GM19099 (cell line): ENCODE measurements around the gene KCNQ5.

Source experiments
- POLR2A ChIP-seq: IDR thresholded peaks from 3 replicates; pipeline ENCODE4 v1.6.1; 2011; ENCODE audit warnings: low read depth; ENCODE audit not compliant: insufficient read length; ENCODE audit errors: extremely low read depth

The KCNQ5 gene

DNA sequence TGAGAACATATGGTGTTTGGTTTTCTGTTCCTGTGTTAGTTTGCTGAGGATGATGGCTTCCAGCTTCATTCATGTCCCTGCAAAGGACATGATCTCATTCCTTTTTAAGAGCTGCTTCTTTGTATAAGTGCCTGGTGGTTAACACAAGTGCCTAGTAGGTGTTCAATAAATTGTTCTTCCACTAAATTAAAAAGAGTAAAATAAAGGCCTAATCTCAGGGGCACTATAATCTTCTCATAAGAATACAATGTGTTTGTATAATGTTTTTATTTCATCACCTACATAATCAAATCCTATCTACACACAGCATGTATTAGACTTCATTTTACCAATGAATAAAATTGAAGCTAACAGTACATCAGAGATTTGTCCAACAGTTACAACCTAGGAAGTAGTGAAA, 350.7 kb downstream of the KCNQ5 start:
- no peak for TF ChIP-seq POLR2A

DNA sequence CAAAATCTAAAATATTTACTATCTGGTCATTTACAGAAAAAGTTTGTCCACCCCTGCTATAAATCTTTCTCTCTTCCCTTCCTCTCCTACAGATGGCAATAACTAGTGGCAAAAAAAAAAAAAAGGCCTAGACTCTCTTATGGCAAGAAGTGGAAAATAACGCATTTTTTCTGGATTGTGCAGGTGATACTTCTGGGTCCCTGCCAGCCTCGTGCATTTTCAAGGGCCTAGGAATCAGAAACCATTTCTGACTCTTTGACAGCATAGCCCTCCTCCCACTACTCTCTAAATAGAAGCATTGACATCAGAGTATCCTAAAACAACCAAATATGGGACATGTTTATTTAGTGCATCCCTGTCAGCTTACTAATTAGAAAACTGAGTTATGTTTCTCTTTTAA, 352.4 kb downstream of the KCNQ5 start:
- TF ChIP-seq POLR2A: no peak

DNA sequence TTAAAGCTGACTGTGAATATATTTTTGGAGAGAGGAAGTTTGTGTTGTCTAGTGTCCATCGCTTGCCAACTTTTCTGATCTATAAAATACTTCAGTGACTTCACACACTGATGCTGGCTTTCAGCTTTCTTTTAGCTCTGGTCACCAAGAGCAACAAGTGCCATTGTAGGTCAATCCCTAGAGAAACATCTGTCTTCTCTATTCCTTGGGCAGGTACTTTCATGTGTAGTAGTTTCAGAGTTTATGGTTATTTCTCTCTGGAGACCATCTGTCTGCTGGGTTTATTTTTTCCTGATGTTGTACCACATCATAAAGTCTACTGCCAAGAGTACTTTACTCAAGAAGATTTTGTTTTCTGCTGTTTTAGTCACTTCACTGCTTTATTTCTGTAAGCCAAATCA, 353.5 kb downstream of the KCNQ5 start:
- TF ChIP-seq POLR2A: no peak

DNA sequence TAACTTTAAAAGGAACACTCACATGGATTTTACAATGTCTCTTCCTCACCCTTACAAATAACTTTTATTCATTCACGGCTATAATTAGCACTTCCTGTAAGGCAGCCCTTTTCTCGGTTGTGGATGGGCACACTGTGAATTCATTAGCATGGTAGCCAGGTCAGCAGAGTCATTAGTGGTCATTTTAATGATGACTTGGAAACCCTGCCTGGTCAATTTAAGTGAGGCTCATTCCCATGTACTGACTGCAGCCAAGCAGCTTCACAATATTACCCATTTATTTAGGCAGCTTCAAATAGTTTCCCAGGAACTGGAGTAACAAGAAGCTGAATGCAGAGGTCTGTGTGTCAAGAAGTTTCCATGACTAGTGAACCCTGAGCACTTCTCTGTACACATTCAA, 354.6 kb downstream of the KCNQ5 start:
- TF ChIP-seq POLR2A: no peak

DNA sequence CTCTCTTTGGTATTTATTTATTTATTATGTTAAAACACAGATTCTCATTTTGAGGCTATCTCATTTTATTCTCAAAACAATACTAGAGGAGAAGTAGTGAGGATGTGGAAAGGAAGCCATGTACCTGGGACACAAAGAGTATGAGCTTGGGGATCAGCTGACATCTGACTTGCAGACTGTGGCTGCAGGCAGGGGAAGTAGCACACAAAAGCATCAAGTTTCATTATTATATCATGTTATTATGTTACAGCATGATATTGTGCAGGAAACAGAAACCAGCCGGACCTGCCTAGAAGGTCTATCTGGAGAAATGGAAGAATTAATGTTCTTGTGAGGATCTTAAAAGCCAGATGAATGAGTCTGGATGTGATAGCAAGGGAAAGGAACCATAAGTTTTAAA, 355.2 kb downstream of the KCNQ5 start:
- TF ChIP-seq POLR2A: no peak

DNA sequence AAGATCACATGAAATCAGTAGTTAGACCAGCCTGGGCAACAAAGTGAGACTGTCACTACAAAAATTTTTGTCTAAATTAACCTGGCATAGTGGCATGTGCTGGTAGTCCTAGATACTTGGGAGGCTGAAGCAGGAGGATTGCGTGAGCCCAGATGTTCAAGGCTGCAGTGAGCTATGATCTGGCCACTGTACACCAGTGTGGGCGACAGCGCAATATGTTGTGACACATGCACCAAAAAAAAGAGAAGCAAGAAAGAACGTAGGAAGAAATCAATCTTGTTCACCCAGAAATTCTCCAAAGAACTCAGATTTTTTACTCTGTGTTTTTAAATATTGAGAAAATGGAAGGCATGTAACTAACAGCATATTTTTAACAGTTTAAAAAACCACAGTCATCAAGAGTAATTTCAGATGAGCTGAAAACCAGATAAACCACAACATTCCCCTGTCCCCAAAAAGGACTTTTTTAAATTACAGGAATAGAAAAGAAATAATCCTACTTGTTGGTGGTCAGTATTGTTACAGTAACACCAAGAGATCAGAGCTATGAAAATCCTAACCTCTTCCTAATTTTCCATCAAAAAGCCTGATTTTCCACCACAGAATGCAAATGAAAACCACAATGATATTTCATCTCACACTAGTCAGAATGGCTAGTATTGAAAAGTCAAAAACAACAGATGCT, 363.3 kb downstream of the KCNQ5 start:
- no peak for TF ChIP-seq POLR2A

DNA sequence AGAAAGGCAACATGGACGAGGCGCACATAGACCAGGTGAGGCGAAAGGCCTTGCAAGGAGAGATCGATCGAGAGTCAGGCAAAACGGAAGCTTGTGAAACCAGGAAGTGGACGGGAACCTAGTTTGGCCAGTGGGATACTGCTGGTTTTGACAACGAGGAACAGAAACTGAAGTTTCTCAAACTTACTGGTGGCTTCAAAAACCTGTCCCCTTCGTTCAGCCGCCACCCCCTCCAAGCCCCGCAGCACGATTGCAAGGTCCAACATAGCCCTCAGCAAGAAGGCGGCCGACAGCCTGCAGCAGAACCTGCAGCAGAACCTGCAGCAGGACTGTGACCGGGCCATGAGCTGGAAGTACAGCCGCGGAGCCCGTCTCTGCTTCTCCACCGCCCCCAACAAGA, 365.4 kb downstream of the KCNQ5 start:
- TF ChIP-seq POLR2A: no peak

DNA sequence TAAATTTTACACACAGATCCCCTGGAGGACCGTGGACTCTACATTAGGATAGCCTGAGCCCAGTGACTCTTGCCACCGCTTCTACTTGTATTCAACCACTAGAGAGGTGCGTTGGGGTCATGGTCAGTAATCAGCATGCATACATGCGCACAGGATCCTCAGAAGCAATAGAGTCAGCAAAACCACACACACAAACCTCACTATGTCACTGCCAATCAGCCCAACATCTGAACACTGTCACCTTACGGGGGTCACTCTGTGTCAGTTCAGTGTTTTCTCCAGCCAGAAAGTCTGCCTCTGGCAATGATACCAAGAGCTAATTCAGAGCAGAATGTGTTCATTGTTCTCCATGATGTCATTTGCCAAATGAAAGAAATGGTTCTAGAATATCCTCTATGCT, 378.1 kb downstream of the KCNQ5 start:
- no peak for TF ChIP-seq POLR2A

DNA sequence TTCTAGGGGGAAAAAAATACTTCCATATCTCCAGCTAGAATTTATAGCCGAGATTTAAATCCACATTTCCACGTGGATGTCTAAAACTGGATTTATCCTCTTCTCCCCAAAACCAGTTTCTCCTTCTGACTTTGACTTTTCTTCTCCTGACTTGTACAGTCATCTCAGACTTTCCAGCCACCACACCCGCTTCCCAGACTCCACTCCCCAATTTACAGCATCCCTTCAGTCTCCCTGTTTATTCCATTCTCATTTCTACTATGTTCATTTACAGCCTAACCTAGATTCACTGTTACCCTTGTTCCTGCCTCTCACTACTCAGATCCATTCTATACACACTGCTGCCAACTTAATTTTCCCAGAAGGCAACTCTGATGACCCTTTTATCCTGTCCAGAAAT, 378.6 kb downstream of the KCNQ5 start:
- no peak for TF ChIP-seq POLR2A

DNA sequence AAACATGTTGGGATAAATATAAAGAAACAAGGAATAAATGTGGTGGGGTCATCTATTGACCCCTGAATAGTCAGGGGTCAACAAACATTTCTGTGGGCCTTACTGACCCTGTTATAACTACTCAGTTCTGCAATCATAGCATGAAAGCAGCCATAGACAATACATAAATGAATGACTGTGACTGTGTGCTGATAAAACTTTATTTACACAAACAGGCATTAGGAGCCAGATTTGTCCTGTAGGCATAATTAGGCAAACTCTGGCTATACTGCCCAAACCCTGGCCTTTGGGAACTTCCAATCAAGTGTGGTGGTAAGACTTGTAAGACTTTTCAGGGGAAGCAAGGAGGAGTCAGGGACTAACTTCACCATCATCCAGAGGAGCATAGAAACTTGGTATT, 380.7 kb downstream of the KCNQ5 start:
- no peak for TF ChIP-seq POLR2A

DNA sequence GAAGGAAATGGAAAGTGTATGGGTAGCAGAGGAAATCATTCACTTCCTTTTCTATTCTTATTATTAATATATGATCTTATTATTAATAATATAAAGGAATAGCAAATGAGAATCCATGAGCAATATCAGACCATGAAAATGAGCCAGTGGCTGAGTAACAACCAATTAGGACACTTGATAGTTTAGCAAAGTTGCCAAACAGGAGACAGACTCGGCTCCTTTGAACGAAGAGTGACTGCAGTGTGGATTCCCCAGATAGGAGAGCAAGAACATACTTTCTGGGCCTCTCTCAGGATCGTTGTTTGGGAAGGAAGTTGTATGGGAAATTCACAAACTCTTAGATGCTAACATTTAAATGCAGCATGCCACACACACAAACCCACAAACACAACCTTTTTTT, 381.4 kb downstream of the KCNQ5 start:
- no peak for TF ChIP-seq POLR2A

DNA sequence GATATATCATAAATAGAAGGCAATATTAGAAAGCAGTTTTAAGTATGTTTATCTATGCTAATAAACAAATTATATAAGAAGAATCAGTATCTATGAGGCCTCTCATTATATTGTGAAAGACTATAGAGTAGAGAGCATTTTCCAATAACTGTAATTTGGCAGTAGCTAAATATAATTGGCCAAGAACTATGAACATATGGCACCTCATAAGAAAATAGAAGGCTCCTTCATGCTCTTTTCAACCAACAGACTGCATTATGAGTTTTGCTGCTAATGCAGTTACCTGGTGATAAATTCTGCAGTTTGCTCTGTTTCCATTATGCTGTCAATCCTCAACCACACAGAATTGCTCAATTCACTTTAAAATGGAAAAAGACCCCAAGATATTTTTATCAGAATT, 382.4 kb downstream of the KCNQ5 start:
- TF ChIP-seq POLR2A: no peak

DNA sequence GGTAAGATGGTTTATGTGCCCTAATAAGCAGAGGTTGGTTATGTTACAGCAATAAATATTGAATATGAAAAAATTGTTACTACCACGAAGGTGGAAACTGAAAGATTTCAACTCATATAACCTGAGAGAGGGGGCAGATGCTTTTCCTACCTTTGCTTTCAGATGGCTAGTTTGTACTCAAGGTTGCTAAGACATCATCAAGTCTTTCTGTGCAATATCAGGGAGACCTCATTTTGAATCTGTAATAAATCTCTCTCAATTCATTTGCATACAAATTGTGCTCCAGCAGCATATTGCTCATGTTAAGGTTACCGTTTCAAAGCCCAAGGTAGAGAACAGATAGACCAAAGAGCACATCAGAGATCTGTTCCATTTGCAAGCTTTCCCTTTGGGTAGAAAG, 383.0 kb downstream of the KCNQ5 start:
- no peak for TF ChIP-seq POLR2A

DNA sequence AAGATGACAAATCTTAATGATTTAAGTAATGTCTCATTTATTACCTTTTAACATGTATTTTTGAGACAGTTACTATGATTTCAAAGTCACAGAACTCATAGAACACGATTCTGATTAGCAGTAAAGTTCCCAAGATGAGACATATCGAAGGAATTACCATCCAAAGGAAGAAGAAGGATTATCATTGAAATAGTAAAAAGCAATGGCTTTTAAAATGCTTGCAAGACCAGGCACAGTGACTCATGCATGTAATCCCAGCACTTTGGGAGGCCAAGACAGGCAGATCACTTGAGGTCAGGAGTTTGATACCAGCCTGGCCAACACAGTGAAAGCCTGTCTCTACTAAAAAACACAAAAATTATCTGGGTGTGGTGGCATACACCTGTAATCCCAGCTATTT, 384.3 kb downstream of the KCNQ5 start:
- TF ChIP-seq POLR2A: no peak

DNA sequence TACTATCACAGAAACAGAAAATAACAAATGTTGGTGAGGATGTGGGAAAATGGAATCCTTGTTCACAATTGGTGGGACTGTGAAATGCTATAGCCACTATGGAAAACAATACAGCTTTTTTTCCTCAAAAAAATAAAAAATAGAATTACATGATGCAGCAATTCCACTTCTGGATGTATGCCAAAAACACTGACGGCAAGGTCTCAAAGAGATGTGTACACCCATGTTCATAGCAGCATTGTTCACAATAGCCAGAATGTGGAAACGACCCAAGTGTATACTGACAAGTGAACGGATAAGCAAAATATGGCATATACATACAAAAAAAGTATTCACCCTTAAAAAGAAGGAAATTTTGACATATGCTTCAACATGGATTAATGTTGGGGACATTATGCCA, 390.1 kb downstream of the KCNQ5 start:
- no peak for TF ChIP-seq POLR2A

DNA sequence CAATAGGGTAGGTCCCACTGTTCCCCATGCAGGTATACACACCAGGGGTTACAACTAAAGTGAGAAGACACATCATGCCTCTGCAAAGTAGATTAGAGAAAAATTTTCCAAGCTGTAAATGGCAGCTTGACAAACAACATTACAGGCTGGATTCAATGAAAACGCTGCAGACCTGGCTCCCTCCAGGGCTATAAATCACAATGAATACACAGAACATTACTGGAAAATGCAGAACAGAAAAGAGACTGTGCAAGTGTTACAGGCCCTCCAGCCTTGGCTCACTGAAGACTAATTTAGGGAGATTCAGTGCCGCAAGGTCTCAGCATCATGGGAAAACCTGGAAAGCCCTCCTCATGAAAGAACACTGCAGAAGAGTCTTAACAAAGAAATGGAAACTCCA, 395.6 kb downstream of the KCNQ5 start:
- TF ChIP-seq POLR2A: no peak

DNA sequence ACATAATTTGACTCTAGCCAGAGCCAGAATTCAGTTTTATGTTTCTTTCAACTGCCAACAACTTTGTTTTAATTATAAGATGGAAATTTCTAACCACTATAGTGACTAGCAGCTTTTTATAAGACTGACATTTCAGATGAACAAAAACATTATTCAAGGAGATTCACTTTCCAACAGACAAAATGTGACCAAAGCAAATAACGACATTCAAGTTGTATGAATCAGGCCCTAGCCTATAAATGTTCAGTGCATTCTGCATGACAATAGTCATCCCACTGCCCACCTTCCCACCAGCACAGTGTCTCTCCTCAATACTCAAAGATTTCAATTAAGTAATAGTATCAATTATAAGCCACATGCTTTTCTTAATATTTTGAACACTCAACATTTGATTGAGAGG, 402.7 kb downstream of the KCNQ5 start:
- TF ChIP-seq POLR2A: no peak
